GM19239 (cell line): ENCODE measurements around the gene NUP85.
"Not testable (repeated sequence)": the region's sequence is repeated elsewhere in the genome, so short reads cannot be mapped to it uniquely, and the experiment has no call there.

ENCODE experiments used
- DNase-seq: peaks from one replicate; pipeline ENCODE4 v3.0.0; 2011; ENCODE audit warnings: low spot score; ENCODE audit not compliant: insufficient read length
- FAIRE-seq: peaks from 2 replicates; lab custom pipeline; 2011; peaks lifted over from hg19 to GRCh38; lab: Jason Lieb, UNC

NUP85 gene

GRCh38 chr17:75199886-75200618 lies 5.4 kb upstream of the NUP85 start:
- DNase-seq (no peak), FAIRE-seq (no peak)

GRCh38 chr17:75205793-75206163 lies 299 bp downstream of the NUP85 start:
- FAIRE-seq (no peak), DNase-seq (no peak)

GRCh38 chr17:75207050-75207407 lies 1.6 kb downstream of the NUP85 start:
- not testable (repeated sequence) for FAIRE-seq, DNase-seq

- FAIRE-seq (no peak), DNase-seq (no peak)
These were observed 2.3 kb downstream of the NUP85 start for GRCh38 chr17:75207760-75208159.

GRCh38 chr17:75208161-75208560 lies 2.7 kb downstream of the NUP85 start:
- DNase-seq (no peak), FAIRE-seq (no peak)

- no peak for FAIRE-seq
- no peak for DNase-seq
These were observed 3.6 kb downstream of the NUP85 start for GRCh38 chr17:75209061-75209460.

GRCh38 chr17:75218131-75218530 lies 12.7 kb downstream of the NUP85 start:
- no peak for DNase-seq
- FAIRE-seq: no peak

GRCh38 chr17:75219815-75220214 lies 14.3 kb downstream of the NUP85 start:
- FAIRE-seq: no peak
- DNase-seq: no peak

GRCh38 chr17:75225016-75225415 lies 19.5 kb downstream of the NUP85 start:
- no peak for DNase-seq
- no peak for FAIRE-seq

- DNase-seq (no peak), FAIRE-seq (no peak)
These were observed 22.2 kb downstream of the NUP85 start for GRCh38 chr17:75227729-75228128.

- FAIRE-seq (no peak), DNase-seq (no peak)
These were observed 22.8 kb downstream of the NUP85 start for GRCh38 chr17:75228305-75228704.

- FAIRE-seq: no peak
- no peak for DNase-seq
These were observed 23.4 kb downstream of the NUP85 start for GRCh38 chr17:75228847-75229246.

- no peak for FAIRE-seq
- DNase-seq: no peak
These were observed 25.6 kb downstream of the NUP85 start for GRCh38 chr17:75231071-75231470.

GRCh38 chr17:75231741-75232464 lies 26.4 kb downstream of the NUP85 start:
- no peak for DNase-seq
- FAIRE-seq: no peak

GRCh38 chr17:75232786-75233185 lies 27.3 kb downstream of the NUP85 start:
- DNase-seq (no peak), FAIRE-seq (no peak)

- DNase-seq: no peak
- no peak for FAIRE-seq
These were observed 31.9 kb downstream of the NUP85 start for GRCh38 chr17:75237100-75238014.

- no peak for FAIRE-seq
- DNase-seq: no peak
These were observed 32.6 kb downstream of the NUP85 start for GRCh38 chr17:75238020-75238580.

GRCh38 chr17:75238684-75239191 lies 33.3 kb downstream of the NUP85 start:
- peak; percentile 73 for DNase-seq
- peak; percentile 76 for FAIRE-seq

- DNase-seq (no peak), FAIRE-seq (no peak)
These were observed 33.7 kb downstream of the NUP85 start for GRCh38 chr17:75239214-75239613.

- DNase-seq (no peak), FAIRE-seq (no peak)
These were observed 34.4 kb downstream of the NUP85 start for GRCh38 chr17:75239778-75240393.
